A673 (cell line): ENCODE measurements around the gene RIBC2.

Source experiments
- CTCF ChIP-seq: fragments of 300-800, 200-600 bp; sonication (generic); conservative IDR thresholded peaks from 2 replicates; pipeline ENCODE4 v1.5.1; 2017; ENCODE audit warnings: low read depth, mild to moderate bottlenecking, antibody characterized with exemption, low read length, moderate library complexity, mixed read lengths
- EZH2 ChIP-seq: fragments of 200-600 bp; sonication (generic); IDR thresholded peaks from 2 replicates; pipeline ENCODE4 v1.6.1; 2017; ENCODE audit warnings: borderline replicate concordance, low read depth, mild to moderate bottlenecking, mixed read lengths, antibody characterized with exemption, low read length; ENCODE audit not compliant: poor library complexity, severe bottlenecking

GRCh38 chr22:45429424-45429823 lies 15.9 kb downstream of the RIBC2 start:
- TF ChIP-seq CTCF (no peak), EZH2 (no peak)
